NCI-H446 (cell line): ENCODE results near the gene PLEKHH1.

Source experiments
- DNase-seq, 2 experiments: peaks; one replicate each; lab custom pipeline; 2025; lab: John Stamatoyannopoulos, UW

PLEKHH1 gene

DNA sequence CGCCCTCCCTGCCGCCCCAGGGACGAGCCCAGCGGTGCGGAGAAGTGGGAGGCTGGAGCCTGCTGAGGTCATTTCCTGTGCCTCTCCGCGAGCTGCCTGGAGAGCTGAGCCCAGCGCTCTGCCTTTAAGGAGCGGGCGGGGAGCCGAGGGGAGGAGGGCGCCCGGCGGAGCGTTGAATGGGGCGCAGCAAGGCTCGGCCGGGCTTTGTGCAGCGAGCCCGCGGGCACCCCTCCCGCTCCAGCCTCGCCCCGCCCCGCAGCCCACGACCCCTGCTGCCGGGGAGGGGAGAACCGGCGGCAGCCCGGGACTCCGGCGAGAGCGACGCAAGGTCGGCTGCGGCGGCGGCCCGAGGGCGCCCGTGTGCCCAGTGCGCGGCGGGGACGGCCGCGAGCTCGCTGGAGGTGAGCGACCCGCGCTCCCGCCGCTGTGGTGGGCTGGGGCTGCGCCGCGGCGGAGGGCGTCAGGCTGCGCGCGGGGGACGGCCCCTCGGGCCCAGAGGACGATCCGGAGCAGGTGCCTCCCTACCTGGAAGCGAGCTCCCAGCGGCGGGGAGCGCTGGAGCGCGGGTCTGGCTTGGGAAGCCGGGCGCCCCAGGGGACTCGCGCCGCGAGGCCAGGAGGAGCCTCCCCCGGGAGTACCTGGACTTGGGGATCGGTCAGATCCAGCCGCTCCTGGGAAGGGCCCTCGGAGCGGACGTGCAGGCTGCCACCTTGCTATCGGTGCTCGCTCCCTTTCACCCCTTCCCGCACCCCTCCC is at the start of gene PLEKHH1:
PLEKHH1 (plus strand) TSS at position 293 of the 756 bp plus-strand sequence. CDS start 8,578 bp downstream, outside the sequence.
- peak; percentile 4 to 76 for DNase-seq

DNA sequence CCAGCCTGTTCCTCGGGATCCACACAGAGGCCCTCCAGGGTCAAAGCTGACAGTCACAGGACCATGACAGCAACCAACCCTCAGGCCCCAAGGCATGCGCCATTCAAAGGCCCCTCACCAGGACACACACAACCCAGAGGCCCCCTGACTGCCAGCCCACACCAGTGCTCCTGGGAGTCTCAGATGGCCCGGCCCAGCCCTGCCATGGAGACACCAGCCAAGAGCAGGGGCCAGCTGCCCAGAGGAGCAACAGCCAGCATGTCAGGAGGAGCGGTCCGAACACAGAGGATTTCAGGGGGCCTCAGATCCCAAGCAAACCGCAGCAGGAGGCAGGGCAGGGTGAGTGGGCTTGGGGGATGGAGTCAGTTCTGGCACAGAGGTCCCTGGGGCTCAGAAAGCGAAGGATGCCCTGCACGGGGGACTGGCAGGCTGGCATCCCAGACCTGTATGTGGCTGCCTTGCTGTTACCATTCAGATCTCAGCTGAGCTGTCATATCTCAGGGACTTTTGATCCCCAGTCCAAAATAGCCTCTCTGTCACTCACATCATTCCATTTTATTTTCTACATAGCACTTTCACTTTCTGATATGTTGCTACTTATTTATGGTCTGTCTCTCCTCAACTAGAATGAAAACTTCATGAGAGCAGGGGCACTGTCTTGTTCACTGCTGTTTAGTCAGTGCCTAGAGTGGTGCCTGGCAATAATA is 49.4 kb upstream of the PLEKHH1 start:
- no peak for DNase-seq

DNA sequence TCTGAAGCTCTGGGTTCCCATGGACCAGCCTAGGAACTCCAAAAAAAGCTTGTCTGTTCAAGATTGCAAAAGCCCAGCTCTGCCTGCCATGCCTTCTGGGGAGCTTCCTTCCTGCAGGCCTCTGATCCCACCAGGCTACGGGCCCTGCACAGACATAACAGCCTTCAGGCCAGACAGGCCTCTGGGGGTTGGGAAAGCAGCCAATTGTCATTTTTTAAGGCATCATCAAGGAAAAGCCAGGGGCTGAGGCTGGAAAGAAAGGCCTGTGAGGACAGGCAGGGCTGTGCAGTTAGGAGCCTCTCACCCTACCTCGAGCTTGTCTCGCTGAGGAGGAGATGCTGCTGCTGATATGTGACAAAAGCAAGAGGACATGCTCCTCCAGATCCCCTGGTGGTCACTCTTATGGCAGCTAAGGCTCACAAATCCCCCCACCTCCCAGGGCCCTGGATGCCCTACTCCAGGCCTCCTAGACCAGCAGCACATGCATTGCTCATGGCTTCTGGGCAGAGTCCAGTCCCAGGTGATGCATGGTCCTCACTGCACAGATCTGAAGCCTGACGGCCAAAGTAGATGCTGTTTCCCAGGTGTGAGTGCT is 47.5 kb upstream of the PLEKHH1 start:
- no peak for DNase-seq

DNA sequence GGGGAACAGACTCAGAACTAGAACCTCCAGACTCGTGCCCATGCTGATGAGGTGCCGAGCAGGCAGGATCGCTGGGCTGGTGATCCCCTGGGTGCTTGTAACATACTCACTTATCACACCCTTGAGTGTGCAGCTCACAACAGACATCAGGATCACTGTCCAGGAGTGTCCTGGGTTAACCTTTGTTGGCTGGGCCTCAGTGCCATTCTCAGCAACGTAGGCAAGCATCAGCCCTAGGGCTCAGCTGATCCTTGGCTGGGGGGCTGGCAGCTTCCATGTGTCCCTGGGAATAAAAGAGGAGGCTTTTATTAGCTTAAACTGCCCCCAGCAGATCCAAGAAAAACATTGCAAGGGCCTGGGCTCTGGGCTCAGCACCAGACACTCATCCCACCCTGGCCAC is 46.2 kb upstream of the PLEKHH1 start:
- DNase-seq: no peak

DNA sequence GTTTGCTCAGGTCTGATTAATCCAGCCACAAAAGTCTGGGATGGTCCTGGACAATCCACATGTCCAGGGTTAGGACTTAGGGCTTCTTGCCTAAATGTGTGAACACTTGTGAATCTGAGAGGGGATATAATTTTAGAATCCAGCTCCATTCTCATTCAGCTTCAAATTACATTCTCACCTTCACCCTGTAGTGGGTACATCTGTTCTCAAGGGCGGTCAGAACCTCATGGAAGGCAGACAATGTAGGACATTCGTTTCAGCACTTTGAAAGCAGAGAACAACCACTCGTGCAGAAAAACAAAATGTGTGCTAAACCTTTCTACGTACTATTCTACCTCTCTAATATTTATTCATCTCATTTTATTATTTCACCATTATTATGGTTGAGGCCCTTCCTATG is 45.8 kb upstream of the PLEKHH1 start:
- no peak for DNase-seq

DNA sequence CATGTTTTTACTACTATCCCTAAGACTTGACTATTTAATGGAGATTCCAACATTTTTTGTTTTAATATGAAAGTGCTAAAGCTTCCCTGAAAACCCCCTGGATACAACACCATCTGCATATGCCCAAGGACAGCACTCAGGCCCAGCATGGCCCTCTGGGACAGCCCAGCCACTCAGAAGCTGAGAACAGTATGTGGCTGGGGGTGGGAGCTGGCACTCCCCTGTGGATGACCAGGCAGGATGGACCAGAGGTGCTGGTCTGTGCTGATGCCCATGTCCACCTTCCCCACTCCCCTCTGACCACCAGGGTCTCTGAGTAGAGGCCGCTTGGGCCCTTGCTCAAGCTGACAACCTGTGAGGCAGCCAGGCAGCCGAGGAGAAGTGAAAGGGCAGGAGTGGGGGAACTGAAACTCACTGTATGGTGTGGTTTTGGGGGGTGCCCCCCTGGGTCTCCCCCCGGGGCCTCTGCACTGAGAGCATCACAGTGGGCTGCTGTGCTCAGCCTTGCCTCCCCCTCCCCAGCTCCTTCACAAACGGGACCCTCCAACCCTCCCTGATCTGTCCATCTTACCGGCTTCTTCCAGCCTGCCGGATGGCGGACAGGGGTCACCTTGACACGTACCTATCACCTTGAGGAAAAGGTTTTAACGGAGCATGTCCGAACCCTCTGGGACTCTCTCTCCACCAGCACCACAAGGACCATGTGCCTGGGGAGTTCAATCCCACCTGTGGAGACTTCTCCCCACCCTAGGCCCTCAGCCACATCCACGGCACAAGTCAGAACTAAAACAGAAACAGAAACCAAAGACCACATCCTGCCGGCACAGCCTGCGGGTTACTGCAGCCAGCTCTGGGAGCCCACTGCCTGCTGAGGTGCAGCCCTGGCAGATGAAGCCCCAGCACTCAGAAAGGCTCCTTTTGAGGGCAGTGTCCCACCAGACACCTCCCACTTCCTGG is 44.9 kb upstream of the PLEKHH1 start, which contains the start of gene TMEM229B:
TMEM229B (minus strand) TSS at position 785 of the 957 bp plus-strand sequence. CDS start 14,798 bp downstream, outside the sequence.
- DNase-seq: no peak

DNA sequence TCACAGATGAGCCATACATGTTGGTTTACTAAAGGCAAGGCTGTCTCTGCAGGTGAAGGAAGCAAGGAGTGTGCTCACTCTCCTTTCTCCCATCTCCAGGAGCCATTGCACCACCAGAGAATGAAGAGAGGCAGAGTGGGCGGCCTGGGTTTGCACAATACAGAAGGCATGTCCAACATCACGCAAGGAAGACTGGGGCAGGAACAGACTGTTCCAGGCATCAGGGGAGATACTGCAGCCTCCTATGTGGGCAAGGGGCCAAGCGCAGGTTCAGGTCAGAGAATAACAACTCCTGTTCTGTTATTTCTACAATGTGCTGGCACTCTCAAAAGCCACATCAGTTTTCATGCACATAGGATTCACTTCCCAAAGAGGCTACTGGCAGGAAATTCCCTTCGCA is 42.9 kb upstream of the PLEKHH1 start:
- no peak for DNase-seq

DNA sequence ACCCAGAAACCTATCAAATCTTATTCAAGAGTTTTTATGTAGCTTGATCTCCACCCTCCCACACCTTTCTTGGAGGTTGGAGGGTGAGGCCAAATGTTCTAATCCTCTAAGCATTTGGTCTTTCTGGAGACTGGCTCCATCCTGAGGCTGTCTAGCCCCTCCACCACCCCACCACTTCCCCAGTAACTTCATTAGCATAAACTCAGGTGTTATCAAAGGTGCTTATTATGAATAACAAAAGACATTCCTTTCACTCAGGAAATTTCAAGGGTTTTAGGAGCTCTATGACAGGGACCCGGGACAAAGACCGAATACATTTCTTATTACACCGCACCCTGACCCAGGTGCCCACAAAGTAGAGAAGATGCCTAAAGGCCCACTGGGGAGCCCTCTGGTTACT is 41.8 kb upstream of the PLEKHH1 start:
- DNase-seq: no peak

DNA sequence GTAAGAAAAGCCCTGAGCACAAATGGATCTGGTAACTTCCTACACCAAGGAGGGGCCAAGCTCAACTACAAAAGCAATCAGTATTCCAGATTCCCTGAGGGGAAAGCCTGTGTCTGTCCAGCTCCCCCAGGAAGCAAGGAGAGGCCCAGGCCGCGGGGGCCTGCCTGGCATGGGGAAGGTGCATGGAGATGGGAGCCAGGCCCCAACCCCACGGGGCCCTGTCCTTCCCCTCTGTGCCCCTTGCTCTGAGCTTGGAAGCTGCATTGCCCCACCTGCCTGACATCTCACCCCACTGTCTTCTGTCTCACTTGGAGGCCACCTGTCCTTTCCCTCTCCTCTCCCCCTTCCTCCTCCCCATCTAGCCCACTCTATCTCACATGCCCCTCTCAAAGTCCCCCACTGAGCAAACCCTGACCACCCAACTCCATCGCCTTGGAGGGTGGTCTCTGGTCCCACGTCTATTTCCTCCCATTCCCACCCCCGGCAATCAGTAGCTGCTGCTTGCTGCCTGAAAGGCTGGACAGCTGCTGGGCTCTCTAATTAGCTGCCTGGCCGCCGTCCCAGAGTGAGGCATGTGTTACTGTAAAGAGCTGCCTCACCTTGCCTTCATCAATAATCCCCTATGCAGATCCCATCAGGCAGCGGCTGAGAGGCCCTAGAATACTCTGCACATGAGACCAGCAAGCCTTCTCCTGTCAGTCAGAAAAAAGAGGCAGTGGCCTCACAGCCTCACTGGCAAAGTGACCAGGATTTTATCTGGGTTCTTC is 41.2 kb upstream of the PLEKHH1 start:
- peak in 1 of 2 experiments; percentile 36 for DNase-seq

DNA sequence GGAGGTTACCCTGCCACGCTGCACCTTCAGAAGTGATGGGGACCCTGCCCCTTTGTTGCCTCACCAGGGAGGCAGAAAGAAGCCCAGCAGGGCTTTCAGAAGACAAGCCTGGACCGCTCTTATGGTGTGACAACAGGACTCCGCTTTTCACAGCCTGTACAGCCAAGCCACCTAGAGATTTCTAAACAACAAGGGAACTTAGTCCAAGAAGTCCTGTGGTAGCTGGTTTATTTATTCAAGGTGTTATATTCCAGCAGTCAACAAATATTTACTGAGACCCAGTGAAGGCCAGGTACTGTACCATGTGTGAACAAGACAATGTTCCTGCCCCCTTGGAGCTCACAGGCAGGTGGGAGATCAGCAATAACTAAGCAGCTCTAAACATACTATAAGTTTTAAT is 40.6 kb upstream of the PLEKHH1 start:
- DNase-seq: no peak

DNA sequence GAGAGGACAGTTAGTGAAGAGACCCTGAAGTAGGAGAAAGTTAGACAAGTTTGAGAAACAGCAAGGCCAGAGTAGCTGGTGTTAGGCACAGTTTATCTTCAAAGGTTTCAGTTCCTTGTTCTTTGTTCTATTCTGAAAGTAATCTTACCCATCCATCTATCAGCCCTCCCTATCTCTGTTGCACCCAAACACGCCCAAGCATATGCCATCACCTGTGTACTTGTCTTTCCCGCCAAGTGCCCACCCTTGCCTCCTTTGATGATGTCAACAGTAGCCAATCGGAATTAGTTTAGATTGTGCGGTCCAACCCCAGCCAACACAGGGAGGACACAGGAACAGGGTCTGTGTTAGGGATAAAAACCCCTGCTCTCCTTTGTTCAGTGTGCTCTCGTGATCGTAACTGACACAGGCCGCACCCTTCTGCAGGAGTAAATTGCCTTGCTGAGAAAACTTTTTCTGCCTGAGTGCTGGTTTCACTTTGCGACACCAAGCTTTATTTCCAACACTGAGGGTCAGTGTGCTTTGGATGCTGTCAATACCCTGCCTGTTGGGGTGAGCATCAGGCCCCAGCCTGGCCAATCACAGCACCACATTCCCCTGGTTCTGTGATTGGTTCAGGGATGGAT is 39.9 kb upstream of the PLEKHH1 start:
- no peak for DNase-seq

DNA sequence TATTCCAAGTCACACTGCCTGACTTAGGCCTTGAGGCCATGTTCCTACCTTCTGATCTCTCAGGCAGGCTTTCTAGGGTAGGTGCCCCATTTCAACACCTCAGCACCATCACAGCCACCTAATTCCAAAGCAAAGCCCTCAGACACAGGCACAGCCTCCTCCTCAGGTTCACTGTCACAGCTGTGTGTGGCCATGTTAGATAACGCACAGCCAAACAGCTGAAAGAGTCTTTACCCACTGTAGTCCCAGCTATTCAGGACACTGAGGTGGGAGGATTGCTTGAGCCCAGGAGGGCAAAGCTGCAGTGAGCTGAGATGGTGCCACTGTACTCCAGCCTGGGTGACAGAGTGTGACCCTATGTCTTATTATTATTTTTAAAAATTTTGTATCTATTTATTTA is 37.3 kb upstream of the PLEKHH1 start:
- no peak for DNase-seq

DNA sequence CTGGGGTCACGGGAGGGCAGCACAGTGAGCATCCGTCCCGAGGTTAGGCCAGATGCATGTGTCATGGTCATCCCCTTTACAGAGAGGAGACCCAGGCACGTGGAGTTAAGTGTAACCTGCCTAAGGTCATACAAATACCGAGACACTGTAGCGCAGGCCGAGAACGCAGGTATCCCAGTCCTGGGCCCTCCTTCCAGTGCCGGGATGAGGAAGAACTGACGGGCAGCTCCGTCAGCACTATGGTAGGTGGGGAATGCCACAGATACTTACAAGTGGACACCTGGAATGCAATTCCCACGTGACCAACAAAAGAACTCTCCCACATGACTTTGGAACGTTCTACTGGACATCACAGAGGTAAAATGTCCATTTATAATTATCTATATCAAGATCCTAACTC is 35.9 kb upstream of the PLEKHH1 start:
- DNase-seq: no peak

DNA sequence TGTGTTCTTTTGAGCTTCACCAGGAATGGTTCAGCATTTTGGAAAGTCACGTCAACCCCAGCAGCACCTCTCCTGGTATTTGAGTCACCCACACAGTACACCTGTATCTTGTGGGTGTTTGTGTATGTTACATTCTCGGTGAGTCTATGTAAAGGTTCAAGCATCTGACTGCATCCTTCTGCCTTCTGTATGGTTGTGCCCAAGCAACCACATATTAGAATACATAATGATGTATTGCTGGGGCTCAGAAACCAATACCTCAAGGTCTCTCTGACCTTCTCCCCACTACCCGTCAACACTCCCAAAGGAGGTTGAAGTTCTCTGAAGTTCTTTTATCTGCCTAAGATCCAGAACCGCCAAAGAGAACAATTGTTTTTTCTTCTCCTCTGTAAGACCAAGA is 35.4 kb upstream of the PLEKHH1 start:
- DNase-seq: no peak

DNA sequence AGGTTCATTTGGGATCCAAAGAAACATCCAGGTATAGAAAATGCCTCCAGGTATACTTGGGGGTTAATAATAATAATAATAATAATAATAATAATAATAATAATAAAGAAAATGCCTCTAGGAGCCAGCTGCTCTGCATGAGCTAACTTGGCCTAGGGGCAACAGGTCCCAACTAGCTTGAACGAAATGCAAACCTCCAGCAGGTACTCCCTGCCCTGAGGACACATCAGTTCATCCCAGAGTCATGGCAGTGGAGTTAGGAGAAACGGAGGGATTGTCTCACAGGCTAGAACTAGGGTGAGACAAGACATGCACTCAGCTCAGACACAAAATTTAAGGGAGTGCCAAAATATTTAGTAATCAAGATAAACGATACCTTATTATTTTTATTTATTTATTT is 32.1 kb upstream of the PLEKHH1 start:
- DNase-seq: no peak

DNA sequence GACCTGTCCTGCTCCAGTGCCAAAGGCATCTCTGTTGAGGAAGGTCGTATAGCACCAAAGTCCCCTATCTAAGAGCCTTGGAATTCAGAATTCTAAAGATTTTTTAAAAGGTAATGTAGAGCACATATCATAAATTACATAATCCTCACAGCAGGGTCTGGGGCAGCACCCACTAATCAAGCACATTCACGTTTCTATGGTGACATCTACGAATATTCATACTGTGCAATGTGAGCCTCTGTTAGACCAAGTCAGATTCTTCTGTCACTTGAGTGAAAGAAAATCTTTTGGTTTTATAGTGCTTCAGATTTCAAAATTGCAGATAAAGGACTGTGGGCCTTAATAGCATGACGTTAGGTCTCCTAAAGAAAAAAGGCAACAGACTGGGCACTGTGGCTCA is 31.4 kb upstream of the PLEKHH1 start:
- no peak for DNase-seq

DNA sequence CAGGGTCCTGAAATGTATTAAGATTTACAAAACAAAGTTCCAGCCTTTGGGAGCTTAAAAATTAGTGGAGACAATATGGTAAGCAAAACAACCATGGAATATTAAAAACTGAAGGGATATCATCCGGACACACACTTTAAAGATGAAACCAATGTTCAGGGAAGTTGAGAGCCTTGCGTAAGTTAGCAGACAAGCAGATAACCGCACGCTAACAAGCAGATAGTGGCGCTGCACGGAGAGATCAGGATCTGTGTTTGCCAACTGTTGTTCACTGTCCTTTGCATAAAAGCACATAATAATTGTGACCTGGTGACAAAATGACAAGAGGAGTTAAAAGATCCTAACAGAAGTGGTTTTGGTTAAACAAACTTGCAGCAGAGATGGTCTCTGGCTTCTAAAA is 30.2 kb upstream of the PLEKHH1 start:
- no peak for DNase-seq

DNA sequence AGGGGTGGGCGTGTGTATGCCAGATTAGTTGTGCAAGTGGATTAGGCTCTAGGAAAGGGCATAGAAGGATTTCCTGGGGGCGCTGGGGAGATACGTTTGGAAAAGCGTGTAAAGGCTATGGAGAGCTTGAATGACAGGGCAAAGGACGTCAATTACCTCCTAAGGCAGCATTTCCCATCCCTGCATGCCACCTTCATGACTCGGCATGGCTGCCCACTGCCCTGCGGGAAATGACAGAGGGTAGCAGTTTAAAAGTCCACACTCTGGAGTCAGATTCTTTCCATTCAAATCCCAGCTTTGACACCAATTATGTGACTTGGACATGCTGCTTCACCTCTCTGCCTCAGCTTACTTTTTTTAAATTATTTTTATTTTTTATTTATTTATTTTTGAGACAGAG is 29.8 kb upstream of the PLEKHH1 start:
- DNase-seq: no peak

DNA sequence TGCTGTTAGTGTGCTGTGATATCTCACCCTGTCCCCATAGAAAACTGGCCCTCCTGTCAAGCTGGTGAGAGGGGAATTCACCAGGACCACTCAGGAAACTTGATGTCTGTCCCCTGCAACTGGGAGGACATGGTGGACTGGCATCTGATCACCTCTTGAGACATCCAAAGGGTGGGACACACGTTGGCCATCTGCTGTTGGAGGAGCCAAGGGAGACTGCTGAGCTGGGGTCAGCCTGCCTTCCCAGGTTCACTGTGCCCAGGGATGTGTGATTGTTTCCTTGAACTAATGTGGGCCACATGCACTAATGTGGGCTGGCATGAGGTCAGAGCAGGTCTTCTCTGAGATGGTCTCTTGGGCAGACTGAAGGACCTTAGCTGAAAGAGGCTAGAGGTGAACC is 27.8 kb upstream of the PLEKHH1 start:
- no peak for DNase-seq

DNA sequence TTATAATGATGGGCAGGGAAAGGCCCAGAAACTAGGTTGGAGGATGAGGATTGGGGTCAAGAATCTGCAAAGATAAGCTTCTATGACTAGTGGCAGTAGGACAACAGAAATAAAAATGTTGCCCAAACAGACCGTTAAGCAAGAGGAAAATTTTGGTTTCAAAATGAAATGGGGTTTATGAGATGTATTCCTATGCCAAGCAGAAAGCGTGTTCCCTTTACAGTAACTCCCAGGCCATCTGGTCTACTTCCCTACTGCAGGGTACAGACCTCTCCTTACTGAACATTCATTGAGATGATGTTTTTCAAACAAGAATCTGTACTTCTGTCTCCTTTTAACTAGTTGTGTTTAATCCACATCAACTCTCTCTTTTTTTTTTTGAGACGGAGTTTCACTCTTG is 24.1 kb upstream of the PLEKHH1 start:
- DNase-seq: no peak

DNA sequence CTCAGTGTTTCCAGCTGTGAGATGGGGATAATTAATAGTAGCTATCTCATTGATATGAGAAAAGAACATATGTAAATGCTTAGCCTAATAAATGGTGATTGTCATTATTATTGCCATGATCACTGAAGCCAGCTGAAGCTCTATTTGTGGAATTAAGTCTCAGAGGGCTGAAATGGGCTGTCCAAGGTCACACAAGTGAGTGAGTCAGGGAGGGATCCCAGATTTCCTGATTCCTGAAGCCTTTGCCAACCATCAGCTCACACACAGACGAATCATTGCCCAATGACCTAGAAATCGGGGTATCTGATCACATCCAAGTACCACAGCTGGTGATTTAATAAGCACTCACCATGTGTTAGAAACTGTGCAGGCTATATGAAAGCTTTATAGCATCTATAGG is 23.0 kb upstream of the PLEKHH1 start:
- DNase-seq: no peak
